ENCODE data around the gene MINDY4B.
"Not testable (repeated sequence)": the region's sequence is repeated elsewhere in the genome, so short reads cannot be mapped to it uniquely, and the experiment has no call there.

Gene MINDY4B

DNA sequence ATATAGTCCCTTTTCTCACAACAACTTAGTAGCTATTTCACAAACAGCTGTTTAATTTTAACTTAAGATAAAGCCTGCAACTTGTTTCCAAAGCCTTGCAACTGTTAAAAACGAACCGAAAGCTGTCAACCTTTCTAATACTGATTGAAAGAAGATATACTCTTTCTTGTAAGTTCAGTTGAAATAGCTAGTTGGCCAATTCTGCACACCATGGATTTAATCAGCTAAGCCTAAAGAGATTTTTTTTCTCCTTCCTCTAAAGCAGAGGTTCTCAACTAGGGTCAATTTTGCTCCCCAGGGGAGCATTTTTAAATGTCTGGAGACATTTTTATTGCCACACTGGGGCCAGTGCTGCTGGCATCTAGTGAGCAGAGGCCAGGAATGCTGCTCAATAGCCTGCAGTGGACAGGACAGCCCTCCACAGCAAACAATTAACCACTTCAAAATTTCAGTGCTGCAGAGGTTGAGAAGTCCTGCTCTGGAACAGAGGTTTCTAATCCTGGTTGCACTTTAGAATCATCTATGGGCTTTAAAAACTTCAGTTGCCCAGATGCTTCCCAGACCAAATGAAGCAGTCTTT, 26.2 kb downstream of the MINDY4B start:
- Mint-ChIP-seq H3K9me3 (no peaks in the 10 kb centered on the region), H3K36me3 (ENCODE audit: low read depth) (no peaks in the 10 kb centered on the region)

DNA sequence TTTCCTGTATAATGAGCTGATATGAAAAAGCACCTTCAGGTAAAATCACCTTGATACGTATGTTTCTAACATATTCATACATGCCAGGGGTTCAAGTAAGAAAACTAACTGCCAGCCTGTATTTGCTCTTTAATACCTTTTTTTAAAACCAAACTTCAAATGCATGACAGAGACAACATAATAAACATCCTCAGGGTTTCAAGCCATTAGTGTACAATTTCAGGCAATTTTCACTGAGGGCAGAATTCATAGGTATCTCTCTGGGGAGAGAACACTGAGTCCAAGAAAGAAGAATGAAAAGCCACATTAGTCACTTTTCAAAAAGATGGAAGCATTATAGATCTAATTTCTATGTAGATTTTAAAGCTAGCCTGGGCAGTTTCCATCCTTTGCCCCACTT, 26.9 kb downstream of the MINDY4B start:
- Mint-ChIP-seq H3K27ac (no peak overlapping the region), H3K27me3 (ENCODE audit: low read depth) (peaks cover 15% of the 10 kb centered on the region), H3K9me3 (no peaks in the 10 kb centered on the region), H3K4me3 (no peak overlapping the region), H3K36me3 (ENCODE audit: low read depth) (no peaks in the 10 kb centered on the region), H3K4me1 (ENCODE audit: low read depth) (peaks cover 4% of the 10 kb centered on the region)

More for the DNA sequence above, 26.2 kb downstream of the MINDY4B start:
- Mint-ChIP-seq H3K4me1 (ENCODE audit: low read depth) (peaks cover 4% of the 10 kb centered on the region), H3K27me3 (ENCODE audit: low read depth) (peaks cover 16% of the 10 kb centered on the region), H3K4me3 (no peak overlapping the region), H3K27ac (no peak overlapping the region)

DNA sequence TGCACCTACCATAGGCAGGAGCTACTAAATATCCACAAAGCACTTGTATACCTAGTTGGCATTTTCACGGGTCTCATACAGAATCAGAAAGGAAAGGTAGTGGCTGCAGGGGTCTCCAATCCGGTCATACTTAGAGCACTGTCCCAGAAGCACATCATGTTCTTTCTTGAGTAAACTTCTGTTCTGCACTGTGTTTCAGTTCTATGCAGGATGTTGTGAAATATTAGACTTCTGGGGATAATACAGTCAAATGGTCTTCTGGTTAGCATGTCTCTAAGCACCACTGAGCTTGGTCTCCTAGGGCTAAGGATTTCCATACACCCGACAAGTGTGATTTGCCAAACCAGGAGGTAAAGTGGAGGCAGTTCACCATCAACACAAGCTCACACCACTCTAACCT, 27.9 kb downstream of the MINDY4B start:
- Mint-ChIP-seq H3K4me3 (no peak overlapping the region), H3K27ac (no peak overlapping the region), H3K36me3 (ENCODE audit: low read depth) (no peaks in the 10 kb centered on the region), H3K9me3 (no peaks in the 10 kb centered on the region), H3K27me3 (ENCODE audit: low read depth) (peaks cover 13% of the 10 kb centered on the region), H3K4me1 (ENCODE audit: low read depth) (peaks cover 4% of the 10 kb centered on the region)

GRCh38 chr3:150876611-150877265, 28.5 kb downstream of the MINDY4B start:
- Mint-ChIP-seq H3K4me1 (ENCODE audit: low read depth) (peaks cover 4% of the 10 kb centered on the region), H3K36me3 (ENCODE audit: low read depth) (no peaks in the 10 kb centered on the region), H3K27me3 (ENCODE audit: low read depth) (peaks cover 8% of the 10 kb centered on the region), H3K9me3 (no peaks in the 10 kb centered on the region), H3K4me3 (no peak overlapping the region), H3K27ac (no peak overlapping the region)

DNA sequence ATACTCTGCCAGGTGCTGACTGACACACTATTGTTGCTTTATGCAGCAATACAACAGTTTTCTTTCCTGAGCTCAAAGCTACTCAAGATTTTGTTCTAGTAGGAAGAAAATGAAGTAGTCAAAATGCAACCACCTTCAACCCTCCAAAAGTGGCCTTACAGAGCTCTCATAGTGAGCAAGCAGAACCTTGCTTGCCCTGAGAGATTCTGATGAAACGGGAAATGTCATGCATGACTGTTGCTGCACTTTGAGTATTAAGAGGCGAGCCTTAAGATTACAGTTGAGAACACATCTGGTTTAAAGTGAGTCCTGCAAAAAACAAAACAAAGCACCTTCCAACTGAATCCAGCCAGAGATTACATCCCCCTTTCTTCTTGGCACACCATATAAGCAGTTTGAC, 29.7 kb downstream of the MINDY4B start:
- Mint-ChIP-seq H3K36me3 (ENCODE audit: low read depth) (no peaks in the 10 kb centered on the region), H3K4me3 (no peak overlapping the region), H3K27ac (no peak overlapping the region), H3K4me1 (ENCODE audit: low read depth) (peaks cover 4% of the 10 kb centered on the region), H3K9me3 (no peaks in the 10 kb centered on the region), H3K27me3 (ENCODE audit: low read depth) (peaks cover 3% of the 10 kb centered on the region)

DNA sequence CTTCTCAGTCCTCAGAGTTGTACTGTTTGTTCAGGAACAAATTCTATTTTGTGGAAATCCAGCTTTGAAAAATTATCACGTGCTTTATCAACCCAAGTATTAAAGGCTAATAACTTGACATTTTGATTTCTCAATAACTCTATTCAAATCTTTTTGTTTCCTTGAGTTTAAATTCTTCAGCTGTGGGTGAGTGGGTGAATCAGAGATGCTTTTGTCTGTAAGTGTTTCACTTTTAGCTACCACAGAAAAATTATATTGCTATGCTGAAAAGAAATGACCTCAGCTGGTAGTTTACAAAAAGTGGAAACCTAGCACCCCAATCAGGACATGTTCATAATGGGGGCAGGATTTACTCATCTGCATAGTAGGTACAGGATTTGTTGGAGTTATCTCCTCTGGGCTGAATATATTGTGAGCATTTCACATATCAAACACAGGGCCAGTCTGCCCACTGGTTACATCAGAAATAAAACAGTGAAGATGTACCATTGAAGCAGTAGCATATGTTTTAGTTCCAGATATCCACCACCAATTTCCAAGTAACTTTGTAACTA, 30.5 kb downstream of the MINDY4B start:
- Mint-ChIP-seq H3K36me3 (ENCODE audit: low read depth) (no peaks in the 10 kb centered on the region), H3K4me1 (ENCODE audit: low read depth) (peaks cover 4% of the 10 kb centered on the region), H3K9me3 (no peaks in the 10 kb centered on the region), H3K27ac (no peak overlapping the region), H3K4me3 (no peak overlapping the region), H3K27me3 (ENCODE audit: low read depth) (peaks cover 3% of the 10 kb centered on the region)

DNA sequence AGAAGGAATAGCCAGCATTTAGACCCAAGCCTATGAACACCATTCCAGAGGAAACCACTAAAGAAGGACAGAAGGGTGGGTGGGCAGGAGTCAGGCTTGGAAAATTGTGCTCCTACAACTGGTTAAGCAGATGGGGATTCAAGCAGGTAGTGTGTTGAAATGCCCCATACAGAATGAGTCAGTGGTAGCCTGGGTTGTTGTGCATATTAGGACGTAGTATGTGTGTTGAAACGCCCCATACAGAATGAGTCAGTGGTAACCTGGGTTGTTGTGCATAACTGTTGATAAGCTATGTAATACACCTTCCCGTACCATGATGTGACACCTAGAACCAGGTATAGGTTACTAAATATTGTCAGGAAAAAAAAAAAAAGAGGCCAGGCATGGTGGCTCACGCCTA, 34.0 kb downstream of the MINDY4B start:
- Mint-ChIP-seq H3K27ac (no peak overlapping the region), H3K36me3 (ENCODE audit: low read depth) (no peaks in the 10 kb centered on the region), H3K27me3 (ENCODE audit: low read depth) (no peaks in the 10 kb centered on the region), H3K9me3 (no peaks in the 10 kb centered on the region), H3K4me1 (ENCODE audit: low read depth) (peaks cover 4% of the 10 kb centered on the region), H3K4me3 (no peak overlapping the region)

DNA sequence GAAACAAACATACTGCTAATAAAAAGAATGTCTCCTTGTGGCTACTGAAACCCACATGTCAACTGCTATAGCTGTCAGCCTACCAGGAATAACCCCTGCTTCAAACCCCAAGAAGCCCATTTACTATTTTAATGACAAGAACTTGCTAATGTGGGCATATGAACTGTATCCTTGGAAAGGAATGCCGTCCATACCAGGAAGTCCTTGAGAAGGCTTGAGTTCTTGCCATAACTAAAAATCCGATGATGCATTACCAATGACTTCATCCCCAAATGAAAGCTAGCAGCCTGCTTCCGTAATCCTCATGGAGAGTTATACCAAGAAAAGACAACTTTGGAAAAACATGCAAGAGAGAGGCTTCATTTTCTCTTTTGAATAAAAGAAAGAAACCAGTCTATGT, 34.8 kb downstream of the MINDY4B start:
- no peaks in the 10 kb centered on the region for H3K27me3 Mint-ChIP-seq (ENCODE audit: low read depth)
- H3K36me3 Mint-ChIP-seq (ENCODE audit: low read depth): no peaks in the 10 kb centered on the region
- H3K4me3 Mint-ChIP-seq: no peak overlapping the region
- H3K27ac Mint-ChIP-seq: no peak overlapping the region
- H3K9me3 Mint-ChIP-seq: no peaks in the 10 kb centered on the region
- peaks cover 4% of the 10 kb centered on the region for H3K4me1 Mint-ChIP-seq (ENCODE audit: low read depth)

DNA sequence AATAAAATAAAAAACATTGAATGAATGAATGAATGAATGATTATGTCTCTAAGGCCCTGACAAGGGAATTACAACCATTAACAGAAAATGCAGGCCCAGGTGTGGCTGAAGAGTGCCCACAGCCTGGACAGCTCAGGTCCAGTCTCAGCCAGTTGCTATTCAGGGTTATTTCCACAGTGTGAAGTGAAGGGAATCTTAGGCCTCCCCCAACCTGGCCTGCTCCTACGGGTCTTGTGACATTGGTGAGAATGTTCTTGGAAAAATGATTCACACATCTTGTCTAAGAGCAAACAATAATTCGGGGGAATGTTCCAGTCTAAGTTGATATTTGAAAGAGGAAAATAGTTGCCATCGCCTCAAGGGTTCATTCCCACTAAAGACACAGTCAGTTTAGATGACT, 37.0 kb downstream of the MINDY4B start:
- no peak overlapping the region for H3K27ac Mint-ChIP-seq
- H3K4me1 Mint-ChIP-seq (ENCODE audit: low read depth): peaks cover 3% of the 10 kb centered on the region
- H3K9me3 Mint-ChIP-seq: no peaks in the 10 kb centered on the region
- H3K36me3 Mint-ChIP-seq (ENCODE audit: low read depth): no peaks in the 10 kb centered on the region
- H3K27me3 Mint-ChIP-seq (ENCODE audit: low read depth): peaks cover 3% of the 10 kb centered on the region
- H3K4me3 Mint-ChIP-seq: no peak overlapping the region

- Mint-ChIP-seq H3K4me3 (no peak overlapping the region), H3K27me3 (ENCODE audit: low read depth) (peaks cover 7% of the 10 kb centered on the region), H3K27ac (no peak overlapping the region), H3K9me3 (no peaks in the 10 kb centered on the region), H3K4me1 (ENCODE audit: low read depth) (peaks cover 3% of the 10 kb centered on the region), H3K36me3 (ENCODE audit: low read depth) (no peaks in the 10 kb centered on the region)
Observed at GRCh38 chr3:150867434-150867833, 37.8 kb downstream of the MINDY4B start.

DNA sequence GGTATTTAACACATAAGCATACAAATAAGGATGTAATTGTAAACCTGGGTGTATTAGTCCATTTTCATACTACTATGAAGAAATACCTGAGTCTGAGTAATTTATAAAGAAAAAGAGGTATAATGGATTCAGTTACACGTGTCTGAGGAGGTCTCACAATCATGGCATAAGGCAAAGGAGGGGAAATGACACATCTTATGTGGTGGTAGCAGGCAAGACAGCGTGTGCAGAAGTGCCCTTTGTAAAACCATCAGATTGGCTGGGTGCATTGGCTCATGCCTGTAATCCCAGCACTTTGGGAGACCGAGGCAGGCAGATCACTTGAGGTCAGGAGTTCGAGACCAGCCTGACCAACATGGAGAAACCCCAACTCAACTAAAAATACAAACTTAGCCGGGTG, 41.3 kb downstream of the MINDY4B start:
- not testable (repeated sequence) for H3K4me1 Mint-ChIP-seq (ENCODE audit: low read depth); H3K27me3 Mint-ChIP-seq (ENCODE audit: low read depth); H3K4me3 Mint-ChIP-seq; H3K9me3 Mint-ChIP-seq; H3K27ac Mint-ChIP-seq; H3K36me3 Mint-ChIP-seq (ENCODE audit: low read depth)

DNA sequence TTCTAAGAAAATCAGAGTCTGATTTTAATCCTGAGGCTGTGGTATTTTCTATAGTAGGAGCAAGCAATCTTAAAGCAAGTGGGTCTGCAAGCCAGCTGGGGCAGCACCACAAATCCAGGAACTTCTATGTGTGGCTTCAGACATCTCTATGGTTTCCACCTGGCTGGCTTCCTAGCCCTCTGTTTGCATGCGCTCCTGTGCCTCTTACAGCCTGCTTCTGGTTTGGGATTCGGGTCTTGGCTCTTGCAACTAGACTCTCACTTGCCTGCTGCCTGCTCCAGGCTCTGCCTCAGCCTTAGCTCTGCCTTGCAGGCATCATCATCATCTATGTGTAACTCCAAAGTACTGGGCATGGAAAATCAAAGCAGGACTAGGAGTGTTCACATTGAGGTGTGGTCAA, 43.4 kb downstream of the MINDY4B start:
- no peak overlapping the region for H3K4me3 Mint-ChIP-seq
- peaks cover 3% of the 10 kb centered on the region for H3K4me1 Mint-ChIP-seq (ENCODE audit: low read depth)
- no peaks in the 10 kb centered on the region for H3K36me3 Mint-ChIP-seq (ENCODE audit: low read depth)
- peaks cover 7% of the 10 kb centered on the region for H3K27me3 Mint-ChIP-seq (ENCODE audit: low read depth)
- no peak overlapping the region for H3K27ac Mint-ChIP-seq
- no peaks in the 10 kb centered on the region for H3K9me3 Mint-ChIP-seq

GRCh38 chr3:150857936-150858335, 47.3 kb downstream of the MINDY4B start:
- not testable (repeated sequence) for H3K36me3 Mint-ChIP-seq (ENCODE audit: low read depth); H3K9me3 Mint-ChIP-seq; H3K27me3 Mint-ChIP-seq (ENCODE audit: low read depth); H3K4me1 Mint-ChIP-seq (ENCODE audit: low read depth); H3K4me3 Mint-ChIP-seq; H3K27ac Mint-ChIP-seq

DNA sequence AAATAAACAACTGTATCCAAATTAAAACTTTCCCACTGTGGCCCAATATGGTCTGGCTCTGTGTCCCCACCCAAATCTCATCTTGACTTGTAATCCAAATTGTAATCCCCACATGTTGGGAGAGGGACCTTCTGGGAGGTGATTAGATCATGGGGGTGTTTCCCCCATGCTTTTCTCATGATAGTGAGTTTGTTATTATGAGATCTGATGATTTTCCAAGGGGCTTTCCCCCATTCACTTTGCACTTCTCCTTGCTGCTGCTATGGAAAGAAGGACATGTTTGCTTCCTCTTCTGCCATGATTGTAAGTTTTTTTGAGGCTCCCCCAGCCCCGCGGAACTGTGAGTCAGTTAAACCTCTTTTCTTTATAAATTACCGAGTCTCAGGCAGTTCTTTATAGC, 55.0 kb downstream of the MINDY4B start:
- Mint-ChIP-seq H3K4me1 (ENCODE audit: low read depth) (no peaks in the 10 kb centered on the region), H3K4me3 (no peak overlapping the region), H3K27ac (no peak overlapping the region), H3K9me3 (peaks cover 7% of the 10 kb centered on the region), H3K36me3 (ENCODE audit: low read depth) (no peaks in the 10 kb centered on the region), H3K27me3 (ENCODE audit: low read depth) (peaks cover 4% of the 10 kb centered on the region)

GRCh38 chr3:150848864-150849263, 56.4 kb downstream of the MINDY4B start:
- no peak overlapping the region for H3K27ac Mint-ChIP-seq
- no peaks in the 10 kb centered on the region for H3K36me3 Mint-ChIP-seq (ENCODE audit: low read depth)
- H3K4me3 Mint-ChIP-seq: no peak overlapping the region
- no peaks in the 10 kb centered on the region for H3K4me1 Mint-ChIP-seq (ENCODE audit: low read depth)
- H3K27me3 Mint-ChIP-seq (ENCODE audit: low read depth): peaks cover 4% of the 10 kb centered on the region
- H3K9me3 Mint-ChIP-seq: peaks cover 7% of the 10 kb centered on the region
